GM19372 (cell line): ENCODE results near the gene POU6F1.
A peak's percentile ranks its signal among the peaks of the same experiment; 100 is the strongest.
"Not testable (repeated sequence)": the region's sequence is repeated elsewhere in the genome, so short reads cannot be mapped to it uniquely, and the experiment has no call there.

Source experiments
- ATAC-seq: cut with Tn5 transposase; IDR thresholded peaks from one replicate; pipeline ENCODE4 v1.9.1; 2021; ENCODE audit warnings: mild to moderate bottlenecking, low read depth, moderate library complexity; ENCODE audit not compliant: unreplicated experiment

POU6F1 gene

GRCh38 chr12:51229116-51229809 lies 11.4 kb upstream of the POU6F1 start:
- no peak for ATAC-seq

GRCh38 chr12:51227962-51228361 lies 10.1 kb upstream of the POU6F1 start:
- no peak for ATAC-seq

DNA sequence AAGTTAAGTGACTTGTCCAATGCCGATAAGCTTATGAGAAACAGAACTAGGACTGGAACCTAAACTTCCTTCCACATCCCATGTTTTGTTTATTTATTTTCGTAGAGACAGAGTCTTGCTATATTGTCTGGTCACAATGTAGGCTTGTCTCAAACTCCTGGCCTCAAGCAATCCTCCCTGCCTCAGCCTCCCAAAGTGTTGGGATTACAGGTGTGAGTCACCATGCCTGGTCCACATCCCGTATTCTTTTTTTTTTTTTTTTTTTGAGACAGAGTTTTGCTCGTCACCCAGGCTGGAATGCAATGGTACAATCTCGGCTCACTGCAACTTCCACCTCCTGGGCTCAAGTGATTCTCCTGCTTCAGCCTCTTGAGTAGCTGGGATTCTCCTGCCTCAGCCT lies 9.2 kb upstream of the POU6F1 start:
- ATAC-seq, result not testable (repeated sequence)

- no peak for ATAC-seq
Observed at GRCh38 chr12:51225771-51226170, 7.9 kb upstream of the POU6F1 start.

GRCh38 chr12:51225234-51225633 lies 7.4 kb upstream of the POU6F1 start:
- ATAC-seq, result no peak

GRCh38 chr12:51224625-51225024 lies 6.8 kb upstream of the POU6F1 start:
- no peak for ATAC-seq

DNA sequence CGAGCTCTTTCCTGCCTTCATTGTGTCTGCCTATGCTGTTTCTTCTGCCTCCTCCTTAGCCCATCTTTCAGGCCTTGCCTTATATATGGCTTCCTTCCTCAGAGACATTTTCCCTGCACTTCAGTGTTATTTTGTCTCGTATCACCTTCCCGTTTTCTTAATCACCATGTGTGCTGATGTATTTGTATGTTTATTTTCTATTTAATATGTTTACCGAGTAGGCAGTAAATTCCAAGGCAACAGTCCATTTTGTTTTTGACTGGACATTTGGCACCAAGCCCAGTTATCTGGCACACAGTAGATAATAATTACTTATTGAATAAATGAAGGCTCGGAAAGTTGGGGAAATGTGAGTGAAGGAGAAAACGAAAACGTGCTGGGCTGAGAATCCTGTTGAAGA lies 4.6 kb upstream of the POU6F1 start:
- no peak for ATAC-seq

DNA sequence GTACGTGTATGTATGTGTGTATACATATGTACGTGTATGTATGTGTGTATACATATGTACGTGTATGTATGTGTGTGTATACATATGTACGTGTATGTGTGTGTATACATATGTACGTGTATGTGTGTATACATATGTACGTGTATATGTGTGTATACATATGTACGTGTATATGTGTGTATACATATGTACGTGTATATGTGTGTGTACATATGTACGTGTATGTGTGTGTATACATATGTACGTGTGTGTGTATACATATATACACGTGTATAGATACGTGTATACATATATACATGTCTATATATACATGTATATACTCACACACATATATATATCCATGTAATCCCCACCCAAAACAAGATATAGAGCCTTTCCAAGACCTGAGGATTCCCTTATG lies 2.0 kb upstream of the POU6F1 start:
- not testable (repeated sequence) for ATAC-seq

- no peak for ATAC-seq
Observed at GRCh38 chr12:51219322-51219721, 1.5 kb upstream of the POU6F1 start.

DNA sequence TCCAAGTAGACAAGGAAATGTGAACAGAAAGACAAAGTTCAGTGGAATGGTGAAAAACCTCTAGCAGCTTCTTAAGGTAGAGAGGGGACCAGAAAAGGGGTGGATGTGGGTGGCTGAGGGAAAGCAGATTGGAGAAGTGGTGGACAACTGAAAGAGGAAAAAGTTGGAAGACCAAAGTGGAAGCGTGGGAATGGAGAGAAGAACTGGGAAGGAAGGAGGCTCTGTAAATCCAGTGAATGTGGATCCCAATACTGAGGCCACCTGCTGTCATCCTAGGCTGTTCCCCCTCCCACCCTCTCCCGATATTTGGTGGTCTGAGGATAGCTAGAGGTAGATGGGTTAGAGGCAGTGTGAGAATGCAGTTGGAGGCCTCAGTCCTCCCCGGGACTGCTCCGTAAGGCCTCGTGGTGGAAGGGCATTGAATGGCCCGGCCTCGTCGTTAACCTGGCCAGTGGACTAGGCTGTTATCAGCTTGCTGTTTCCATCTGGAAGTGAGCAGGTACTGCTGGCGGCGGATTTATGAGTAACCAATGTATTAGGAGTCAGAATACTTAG lies 822 bp upstream of the POU6F1 start:
- ATAC-seq, result no peak

DNA sequence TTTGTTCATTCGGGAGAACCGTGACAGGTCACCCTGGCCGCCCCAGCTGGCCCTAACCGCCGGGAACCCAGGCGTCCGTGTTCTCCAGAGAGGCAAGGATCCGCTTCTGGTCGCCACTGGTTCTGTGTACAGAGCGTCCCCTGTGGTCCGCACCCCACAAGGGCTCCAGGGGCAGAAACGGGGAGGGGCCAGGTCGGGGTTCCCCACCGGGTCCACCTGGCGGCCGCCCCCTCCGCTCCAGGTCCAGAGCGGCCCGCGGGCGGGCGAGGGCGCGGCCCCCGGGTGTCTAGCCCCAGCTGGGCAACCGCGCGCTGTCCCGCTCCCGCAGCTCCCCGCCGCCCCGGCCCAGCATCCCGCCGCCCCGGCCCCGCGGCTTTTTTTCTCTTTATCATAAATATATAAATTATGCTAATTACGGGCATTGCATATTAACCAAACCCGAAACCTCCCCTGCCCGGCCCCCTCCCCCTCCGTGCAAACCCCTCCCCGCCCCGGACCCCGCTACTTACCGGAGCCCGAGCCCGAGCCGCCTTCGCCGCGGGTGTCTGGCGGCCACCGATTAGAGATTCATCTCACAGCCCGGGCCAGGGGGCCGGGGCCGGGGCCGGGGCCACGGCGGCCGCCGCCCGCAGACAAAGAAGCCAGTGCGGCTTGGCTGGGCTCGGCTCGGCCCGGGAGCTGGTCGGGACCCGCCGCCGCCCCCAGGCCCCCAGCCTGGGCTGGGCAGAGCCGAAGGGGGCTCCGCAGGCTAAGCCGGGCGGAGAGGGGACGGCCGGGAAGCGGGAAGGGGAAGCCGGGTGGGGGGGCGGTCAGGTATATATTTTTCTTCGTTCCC lies 512 bp downstream of the POU6F1 start:
- peak; percentile 40 for ATAC-seq

DNA sequence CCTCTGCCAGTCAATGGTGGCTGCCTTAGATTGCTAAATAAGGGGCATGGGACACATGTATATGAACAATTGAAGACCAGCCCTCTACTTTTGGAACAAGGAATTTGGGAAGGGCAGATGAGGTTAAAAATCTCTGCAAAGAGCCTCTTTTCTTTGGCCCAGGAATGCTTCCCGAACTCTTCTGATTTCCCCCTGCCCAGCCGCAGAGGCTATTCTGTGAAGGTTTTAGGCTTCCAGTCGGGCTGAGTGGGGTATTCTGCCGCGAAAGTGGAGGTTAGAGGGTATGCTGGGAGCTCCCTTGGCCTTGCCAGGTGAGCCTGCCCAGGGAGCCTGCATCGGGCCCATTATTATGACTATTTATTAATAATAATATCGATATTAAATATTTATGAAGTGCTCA lies 1.2 kb downstream of the POU6F1 start:
- no peak for ATAC-seq

- ATAC-seq, result no peak
Observed at GRCh38 chr12:51214895-51215294, 3.0 kb downstream of the POU6F1 start.

DNA sequence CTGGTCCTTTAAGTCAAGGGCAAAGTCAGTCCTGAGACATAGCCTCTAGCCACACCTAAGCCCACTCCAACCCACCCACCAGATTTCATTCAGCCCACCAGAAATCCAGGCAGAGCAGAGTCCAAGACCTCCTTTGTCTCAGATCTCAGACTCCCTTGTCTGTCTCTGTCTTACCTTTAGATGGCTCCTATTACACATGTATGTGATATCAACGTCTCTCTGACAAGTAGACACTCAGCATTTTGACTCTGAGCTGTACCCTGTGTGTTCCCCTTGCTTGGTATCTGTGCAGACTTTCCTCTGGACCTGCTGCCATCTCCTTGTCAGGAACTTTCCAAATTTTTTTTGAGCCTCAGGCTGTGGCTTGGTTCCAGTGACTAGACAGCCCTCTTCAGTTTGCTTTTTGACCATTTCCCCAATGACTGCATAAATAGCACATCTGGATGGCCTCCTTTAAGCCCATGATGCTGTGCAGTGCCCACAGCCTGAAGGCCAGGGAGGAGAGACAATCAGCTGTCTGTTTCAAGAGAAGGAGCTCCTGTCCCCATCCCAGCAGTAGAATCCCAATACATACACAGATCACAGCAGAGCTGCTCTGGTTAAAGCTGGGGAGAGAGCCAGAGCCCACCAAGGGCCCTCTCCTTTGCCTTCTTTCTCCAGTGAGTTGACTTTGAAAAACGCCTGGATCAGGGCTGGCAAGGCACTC lies 7.0 kb downstream of the POU6F1 start:
- ATAC-seq, result no peak

GRCh38 chr12:51209259-51209658 lies 8.6 kb downstream of the POU6F1 start:
- no peak for ATAC-seq

GRCh38 chr12:51208016-51208660 lies 9.7 kb downstream of the POU6F1 start:
- ATAC-seq, result no peak

DNA sequence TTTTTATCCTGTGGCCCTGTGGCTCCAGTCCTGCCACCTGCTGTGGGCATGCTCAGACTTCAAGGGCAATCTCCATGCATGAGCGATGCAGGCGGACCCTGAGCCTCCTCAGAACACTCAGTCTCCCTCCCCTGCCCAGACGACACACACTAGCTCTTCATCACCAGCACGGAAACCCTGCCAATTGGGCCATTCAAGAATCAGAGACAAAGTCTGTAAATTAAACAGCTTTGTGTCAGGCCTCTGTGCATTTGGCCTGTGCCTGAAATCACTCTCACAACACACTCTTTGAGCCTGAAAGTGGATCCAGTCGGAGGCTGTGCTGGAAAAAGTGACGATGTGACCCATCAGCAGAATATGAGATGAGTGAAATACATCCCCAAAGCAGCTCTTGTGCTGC lies 12.5 kb downstream of the POU6F1 start:
- ATAC-seq, result no peak

DNA sequence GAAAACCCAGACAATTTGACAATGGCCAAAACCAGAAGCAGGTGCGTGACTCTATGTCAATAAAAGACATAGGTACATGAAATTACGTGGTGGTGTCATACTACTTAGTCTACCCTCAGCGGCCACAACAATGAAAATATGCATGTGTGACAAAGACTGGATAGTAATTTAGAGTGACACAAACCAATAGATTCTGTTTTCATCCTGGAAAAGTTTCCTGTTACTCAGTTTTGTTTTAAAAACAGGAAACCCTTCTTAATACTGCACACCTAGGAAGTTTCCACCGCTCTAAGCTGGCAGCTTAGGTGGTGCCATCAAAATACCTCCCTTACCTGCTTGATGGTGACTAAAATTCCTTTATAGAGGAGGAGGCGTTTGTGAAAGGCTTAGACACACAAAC lies 15.1 kb downstream of the POU6F1 start:
- no peak for ATAC-seq

GRCh38 chr12:51200806-51201205 lies 17.1 kb downstream of the POU6F1 start:
- no peak for ATAC-seq

DNA sequence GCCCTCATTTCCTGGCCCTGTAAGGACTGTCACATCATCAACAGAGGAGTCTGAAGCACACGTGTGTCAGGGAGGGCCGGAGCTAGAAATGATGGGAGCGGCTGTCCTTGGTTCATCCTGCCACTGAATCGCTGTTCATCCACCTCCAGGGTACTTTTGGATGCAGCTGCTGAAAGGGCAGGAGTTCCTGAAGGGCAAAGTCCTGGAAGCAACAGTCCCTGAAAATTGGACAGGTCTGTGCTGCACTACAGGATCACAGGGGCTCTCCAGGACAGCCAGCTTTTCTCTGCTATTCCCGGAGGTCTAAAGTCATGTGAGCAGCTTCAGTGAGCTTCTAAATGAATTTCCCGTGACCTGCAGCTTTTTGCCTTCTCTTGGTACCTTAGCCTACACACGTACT lies 17.7 kb downstream of the POU6F1 start:
- no peak for ATAC-seq
